Neuronal stem cell (in vitro differentiated cells): Measurements from ENCODE around the gene ANXA6.

Experiments
- DNase-seq: peaks from one replicate; pipeline ENCODE4 v3.0.0-alpha.2; 2013; ENCODE audit warnings: low spot score
- H2AFZ ChIP-seq: one replicate; pipeline ENCODE4 v1.6.1; 2013; ENCODE audit warnings: mild to moderate bottlenecking, low read length, inconsistent platforms
- H2AK5ac ChIP-seq: 2 replicates; pipeline ENCODE4 v1.6.1; 2013; ENCODE audit warnings: low read depth, mild to moderate bottlenecking, inconsistent platforms, low read length, moderate library complexity, mixed read lengths
- H2BK120ac ChIP-seq: 2 replicates; pipeline ENCODE4 v1.6.1; 2013; ENCODE audit warnings: low read depth, mild to moderate bottlenecking, inconsistent platforms, low read length, moderate library complexity, mixed read lengths
- H2BK12ac ChIP-seq: one replicate; pipeline ENCODE4 v1.6.1; 2013; ENCODE audit warnings: low read length, inconsistent platforms
- H2BK15ac ChIP-seq: 2 replicates; pipeline ENCODE4 v1.6.1; 2013; ENCODE audit warnings: mild to moderate bottlenecking, low read length, inconsistent platforms, mixed read lengths
- H2BK5ac ChIP-seq: one replicate; pipeline ENCODE4 v1.6.1; 2013; ENCODE audit warnings: inconsistent platforms, mild to moderate bottlenecking, low read length, moderate library complexity
- H3K14ac ChIP-seq: one replicate; pipeline ENCODE4 v1.6.1; 2013; ENCODE audit warnings: low read length, inconsistent platforms
- H3K18ac ChIP-seq: 2 replicates; pipeline ENCODE4 v1.6.1; 2013; ENCODE audit warnings: low read length, inconsistent platforms
- H3K23ac ChIP-seq: 2 replicates; pipeline ENCODE4 v1.6.1; 2013; ENCODE audit warnings: low read depth, mild to moderate bottlenecking, mixed read lengths, low read length, inconsistent platforms; ENCODE audit not compliant: poor library complexity
- H3K27ac ChIP-seq: replicated peaks from 3 replicates; pipeline ENCODE4 v1.5.1; 2013; ENCODE audit warnings: low read length, inconsistent platforms
- H3K27me3 ChIP-seq, 3 experiments: 2 replicates each; pipeline ENCODE4 v1.6.1; 2013; ENCODE audit warnings: low read length in 3 of 3, mild to moderate bottlenecking in 2 of 3, inconsistent platforms in 1 of 3, low read depth in 1 of 3, mixed read lengths in 1 of 3, moderate library complexity in 1 of 3; ENCODE audit not compliant: control insufficient read depth in 3 of 3, insufficient read depth in 3 of 3
- H3K36me3 ChIP-seq, 2 donors: replicated peaks in 1 of 2; 2 replicates each; pipeline ENCODE4 v1.6.1; 2013; ENCODE audit warnings: low read length in 2 of 2; ENCODE audit not compliant: control insufficient read depth in 2 of 2, insufficient read depth in 2 of 2
- H3K4ac ChIP-seq: 2 replicates; pipeline ENCODE4 v1.6.1; 2013; ENCODE audit warnings: inconsistent platforms, mild to moderate bottlenecking, low read length, moderate library complexity
- H3K4me1 ChIP-seq, 2 donors: 1 replicate in 1 of 2; 2 replicates in 1 of 2; pipeline ENCODE4 v1.6.1; 2013; ENCODE audit warnings: low read length in 2 of 2, low read depth in 1 of 2; ENCODE audit not compliant: control insufficient read depth in 2 of 2, insufficient read depth in 1 of 2
- H3K4me2 ChIP-seq: one replicate; pipeline ENCODE4 v1.6.1; 2013; ENCODE audit warnings: mild to moderate bottlenecking, low read length, inconsistent platforms; ENCODE audit not compliant: insufficient read depth, poor library complexity, severe bottlenecking
- H3K4me3 ChIP-seq, 2 donors: 2 replicates each; pipeline ENCODE4 v1.5.1; 2013; ENCODE audit warnings: low read length in 2 of 2, mild to moderate bottlenecking in 2 of 2, inconsistent platforms in 1 of 2, moderate library complexity in 1 of 2
- H3K79me1 ChIP-seq: one replicate; pipeline ENCODE4 v1.6.1; 2013; ENCODE audit warnings: low read depth, mild to moderate bottlenecking, inconsistent platforms, low read length, moderate library complexity
- H3K9ac ChIP-seq: one replicate; pipeline ENCODE4 v1.6.1; 2013; ENCODE audit warnings: mild to moderate bottlenecking, low read depth, low read length, inconsistent platforms; ENCODE audit not compliant: poor library complexity
- H3K9me3 ChIP-seq, 2 donors: replicated peaks in 1 of 2; 2 replicates each; pipeline versions ENCODE3 to v1.6.1; 2013; ENCODE audit warnings: low read length in 2 of 2, mild to moderate bottlenecking in 2 of 2, inconsistent platforms in 1 of 2, low read depth in 1 of 2, mixed read lengths in 1 of 2, moderate library complexity in 1 of 2; ENCODE audit not compliant: control insufficient read depth in 2 of 2, insufficient read depth in 1 of 2
- H4K8ac ChIP-seq: one replicate; pipeline ENCODE4 v1.6.1; 2013; ENCODE audit warnings: low read depth, mild to moderate bottlenecking, inconsistent platforms, low read length, moderate library complexity
- H4K91ac ChIP-seq: one replicate; pipeline ENCODE4 v1.6.1; 2013; ENCODE audit warnings: low read length, low read depth, mild to moderate bottlenecking, inconsistent platforms; ENCODE audit not compliant: poor library complexity
- WGBS, 2 donors: extraction: QIAGEN DNeasy Blood & Tissue Kit; methylation state at CpG; one replicate each; pipeline ENCODE4 v1.1.7; 2013; ENCODE audit warnings: missing lambda C conversion rate in 2 of 2, mixed read lengths in 1 of 2; ENCODE audit not compliant: insufficient read length in 2 of 2, insufficient replicate concordance in 1 of 2; ENCODE audit errors: extremely low coverage in 2 of 2; 5-methylcytosine and 5-hydroxymethylcytosine counted together

The ANXA6 gene

DNA sequence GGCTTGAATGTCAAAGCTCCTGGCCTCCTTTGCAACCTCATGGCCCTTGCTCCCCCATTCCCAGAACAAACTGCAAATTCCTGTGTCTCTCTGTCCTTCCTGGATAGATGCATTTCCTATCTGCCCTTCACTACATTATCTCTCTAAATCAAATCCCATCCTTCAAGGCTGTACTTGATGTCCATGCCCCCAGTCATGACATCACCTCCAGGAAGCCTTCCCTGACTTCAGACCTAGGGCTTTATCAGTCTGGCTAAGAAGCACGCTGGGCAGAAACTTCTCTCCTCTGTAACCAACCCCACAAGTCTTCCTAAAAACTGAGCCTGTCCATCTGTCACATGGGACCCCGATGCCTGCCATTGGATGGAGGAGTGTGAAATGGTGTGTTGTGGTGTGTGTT, 51.1 kb downstream of the ANXA6 start:
- no peaks in the 10 kb centered on the region for H3K79me1 ChIP-seq
- WGBS, 2 donors = no CpG with 5 or more reads among the region's 2 CpGs
- no peak overlapping the region for H3K9ac ChIP-seq
- H3K23ac ChIP-seq = no peak overlapping the region
- H4K8ac ChIP-seq = no peak overlapping the region
- H3K27ac ChIP-seq = no peak overlapping the region
- H3K18ac ChIP-seq = no peak overlapping the region
- no peak overlapping the region for H2BK120ac ChIP-seq
- H3K36me3 ChIP-seq = peaks cover 13 to 93% of the 10 kb centered on the region in 2 donors
- H3K14ac ChIP-seq = no peak overlapping the region
- H3K4me2 ChIP-seq = no peak overlapping the region
- DNase-seq = no peak
- no peak overlapping the region for H2BK5ac ChIP-seq
- H2AFZ ChIP-seq = no peak overlapping the region
- H2BK15ac ChIP-seq = no peak overlapping the region
- H3K4me1 ChIP-seq = no peaks in the 10 kb centered on the region
- H2AK5ac ChIP-seq = no peak overlapping the region
- no peaks in the 10 kb centered on the region for H3K27me3 ChIP-seq
- H2BK12ac ChIP-seq = no peak overlapping the region
- H3K4ac ChIP-seq = no peak overlapping the region
- H4K91ac ChIP-seq = no peak overlapping the region
- H3K4me3 ChIP-seq = no peak overlapping the region
- H3K9me3 ChIP-seq = no peaks in the 10 kb centered on the region

DNA sequence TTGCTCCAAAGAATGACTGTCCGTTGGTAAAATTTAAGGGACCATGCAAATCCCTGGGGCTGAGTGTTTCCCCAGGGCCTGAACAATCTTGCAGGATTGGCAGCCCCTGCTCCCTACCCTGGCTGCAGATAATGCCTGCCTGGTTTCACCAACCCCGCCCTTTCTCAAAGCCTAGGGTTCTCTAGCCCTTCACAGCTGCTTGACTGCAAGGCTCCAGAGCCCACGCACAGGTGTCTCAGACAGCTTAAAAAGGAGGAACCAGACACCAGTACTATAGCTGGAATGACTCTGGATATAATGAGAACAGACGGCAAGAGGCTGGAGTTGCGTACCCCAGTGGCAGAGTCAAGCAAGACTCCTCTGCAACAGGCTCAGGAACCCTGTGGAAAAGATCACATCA, 51.5 kb downstream of the ANXA6 start:
- Histone ChIP-seq H3K14ac (no peak overlapping the region), H2AK5ac (no peak overlapping the region), H3K4me3 (no peak overlapping the region), H2BK15ac (no peak overlapping the region), H3K4me2 (no peak overlapping the region), H2BK120ac (no peak overlapping the region), H4K8ac (no peak overlapping the region), H3K9me3 (no peaks in the 10 kb centered on the region), H2BK12ac (no peak overlapping the region), H3K18ac (no peak overlapping the region), H2AFZ (no peak overlapping the region), H3K79me1 (no peaks in the 10 kb centered on the region), H2BK5ac (no peak overlapping the region), H3K36me3 (peaks cover 13 to 93% of the 10 kb centered on the region in 2 donors), H3K4ac (no peak overlapping the region), H3K4me1 (no peaks in the 10 kb centered on the region), H3K9ac (no peak overlapping the region), H4K91ac (no peak overlapping the region), H3K27me3 (no peaks in the 10 kb centered on the region), H3K27ac (no peak overlapping the region), H3K23ac (no peak overlapping the region)
- no peak for DNase-seq
- WGBS, 2 donors = no CpG with 5 or more reads among the region's 5 CpGs

DNA sequence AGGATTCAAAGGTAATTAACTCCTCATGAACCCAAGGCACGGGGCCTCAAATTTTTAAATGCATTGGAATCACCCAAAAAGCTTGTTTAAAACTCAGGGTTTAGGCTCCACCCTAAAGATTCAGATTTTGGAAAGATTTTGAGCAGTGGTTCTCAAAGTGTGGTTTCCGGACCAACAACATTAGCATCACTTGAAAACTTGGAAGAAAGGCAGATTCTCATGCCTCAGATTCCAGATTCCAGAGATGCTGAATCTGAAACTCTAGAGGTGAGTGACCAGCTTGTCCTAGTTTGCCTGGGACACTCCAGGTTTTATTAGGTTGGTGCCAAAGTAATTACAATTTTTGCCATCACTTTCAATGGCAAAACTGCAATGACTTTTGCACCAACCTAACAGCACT, 52.0 kb downstream of the ANXA6 start:
- H3K4me2 ChIP-seq = no peak overlapping the region
- no peak overlapping the region for H2BK12ac ChIP-seq
- no peak overlapping the region for H3K14ac ChIP-seq
- H4K8ac ChIP-seq = no peak overlapping the region
- H2AFZ ChIP-seq = no peak overlapping the region
- H3K9me3 ChIP-seq = no peaks in the 10 kb centered on the region
- H2BK120ac ChIP-seq = no peak overlapping the region
- DNase-seq = no peak
- H3K27me3 ChIP-seq = no peaks in the 10 kb centered on the region
- H3K27ac ChIP-seq = no peak overlapping the region
- no peaks in the 10 kb centered on the region for H3K79me1 ChIP-seq
- H3K4me1 ChIP-seq = no peaks in the 10 kb centered on the region
- H3K4me3 ChIP-seq = no peak overlapping the region
- H2AK5ac ChIP-seq = no peak overlapping the region
- H3K18ac ChIP-seq = no peak overlapping the region
- no peak overlapping the region for H2BK5ac ChIP-seq
- no peak overlapping the region for H3K4ac ChIP-seq
- peaks cover 13 to 88% of the 10 kb centered on the region in 2 donors for H3K36me3 ChIP-seq
- H3K9ac ChIP-seq = no peak overlapping the region
- no CpG with 5 or more reads among the region's 2 CpGs for WGBS, 2 donors
- no peak overlapping the region for H4K91ac ChIP-seq
- no peak overlapping the region for H3K23ac ChIP-seq
- no peak overlapping the region for H2BK15ac ChIP-seq

DNA sequence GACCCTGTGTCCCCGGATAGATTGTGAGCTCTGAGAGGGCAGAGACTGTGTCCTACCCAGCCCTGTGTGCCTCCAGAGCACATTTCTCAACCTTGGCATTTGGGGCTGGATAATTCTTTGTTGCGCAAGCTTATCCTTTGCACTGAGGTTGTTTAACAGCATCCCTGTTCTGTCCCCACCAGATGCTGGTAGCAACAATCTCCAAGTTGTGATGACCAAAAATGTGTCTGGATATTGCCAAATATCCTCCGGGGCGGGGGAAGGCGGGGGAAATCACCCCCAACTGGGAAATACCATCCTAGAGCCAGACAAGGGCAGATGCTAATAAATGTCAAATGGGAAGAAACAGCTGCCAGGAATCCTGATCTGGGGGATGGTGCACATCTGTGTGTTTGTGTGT, 52.8 kb downstream of the ANXA6 start:
- H3K4me1 ChIP-seq = no peaks in the 10 kb centered on the region

More for the DNA sequence above, 52.8 kb downstream of the ANXA6 start:
- H4K8ac ChIP-seq = no peak overlapping the region
- H3K4ac ChIP-seq = no peak overlapping the region
- no peak overlapping the region for H2AK5ac ChIP-seq
- no peak for DNase-seq
- no peaks in the 10 kb centered on the region for H3K79me1 ChIP-seq
- H2BK12ac ChIP-seq = no peak overlapping the region
- no peak overlapping the region for H3K14ac ChIP-seq
- WGBS, 2 donors = no CpG with 5 or more reads among the region's 5 CpGs
- no peak overlapping the region for H2BK120ac ChIP-seq
- H3K27ac ChIP-seq = no peak overlapping the region
- no peak overlapping the region for H2AFZ ChIP-seq
- no peak overlapping the region for H4K91ac ChIP-seq
- H3K9ac ChIP-seq = no peak overlapping the region
- H3K18ac ChIP-seq = no peak overlapping the region
- peaks cover 14 to 83% of the 10 kb centered on the region in 2 donors for H3K36me3 ChIP-seq
- no peak overlapping the region for H2BK15ac ChIP-seq
- H3K23ac ChIP-seq = no peak overlapping the region
- H2BK5ac ChIP-seq = no peak overlapping the region
- no peaks in the 10 kb centered on the region for H3K9me3 ChIP-seq
- no peaks in the 10 kb centered on the region for H3K27me3 ChIP-seq
- no peak overlapping the region for H3K4me2 ChIP-seq
- no peak overlapping the region for H3K4me3 ChIP-seq
